Stimulated activated CD4-positive, alpha-beta T cell treated with anti-CD3 and anti-CD28 coated beads, Interleukin-15, amount 100 ng/mL, for 48 hours (primary cell): ENCODE measurements around the gene HMGCS2.

ENCODE experiments used
- DNase-seq, 2 donors: peaks; one replicate each; pipeline ENCODE4 v3.0.0-alpha.2; 2020; ENCODE audit warnings: low read depth in 2 of 2

The HMGCS2 gene

GRCh38 chr1:119768778-119769177 is at the start of gene HMGCS2:
TSS of gene HMGCS2 (minus strand) at chr1:119768905. CDS start at chr1:119768844, 61 bp downstream.
- no peak for DNase-seq

- DNase-seq: no peak
These were observed 49.5 kb upstream of the HMGCS2 start for GRCh38 chr1:119818181-119818580.

GRCh38 chr1:119816407-119816806 is 47.7 kb upstream of the HMGCS2 start:
- no peak for DNase-seq

- no peak for DNase-seq
These were observed 47.2 kb upstream of the HMGCS2 start for GRCh38 chr1:119815928-119816327.

GRCh38 chr1:119815361-119815760 is 46.7 kb upstream of the HMGCS2 start:
- DNase-seq: no peak

- DNase-seq: no peak
These were observed 45.6 kb upstream of the HMGCS2 start for GRCh38 chr1:119814288-119814687.

GRCh38 chr1:119811985-119812557 is 43.4 kb upstream of the HMGCS2 start:
- no peak for DNase-seq

- no peak for DNase-seq
These were observed 42.7 kb upstream of the HMGCS2 start, which contains the start of gene REG4 for GRCh38 chr1:119811387-119811786. TSS of gene REG4 (minus strand) at chr1:119811460. CDS start at chr1:119808769, 2,691 bp downstream.

- DNase-seq: peak; percentile 38 to 60
These were observed 40.4 kb upstream of the HMGCS2 start for GRCh38 chr1:119808972-119809550.

- DNase-seq: no peak
These were observed 39.8 kb upstream of the HMGCS2 start for GRCh38 chr1:119808491-119808890.

GRCh38 chr1:119806489-119806888 is 37.8 kb upstream of the HMGCS2 start:
- no peak for DNase-seq

- no peak for DNase-seq
These were observed 37.0 kb upstream of the HMGCS2 start for GRCh38 chr1:119805746-119806145.

GRCh38 chr1:119805247-119805646 is 36.5 kb upstream of the HMGCS2 start:
- DNase-seq: no peak

- DNase-seq: no peak
These were observed 31.0 kb upstream of the HMGCS2 start for GRCh38 chr1:119799599-119800177.

GRCh38 chr1:119799003-119799402 is 30.3 kb upstream of the HMGCS2 start:
- no peak for DNase-seq

GRCh38 chr1:119797606-119798005 is 28.9 kb upstream of the HMGCS2 start:
- no peak for DNase-seq

GRCh38 chr1:119797162-119797561 is 28.5 kb upstream of the HMGCS2 start:
- no peak for DNase-seq

- DNase-seq: no peak
These were observed 26.8 kb upstream of the HMGCS2 start for GRCh38 chr1:119795261-119796200.

- DNase-seq: no peak
These were observed 26.2 kb upstream of the HMGCS2 start for GRCh38 chr1:119794876-119795240.

- DNase-seq: no peak
These were observed 25.6 kb upstream of the HMGCS2 start for GRCh38 chr1:119794230-119794875.

- no peak for DNase-seq
These were observed 22.7 kb upstream of the HMGCS2 start for GRCh38 chr1:119791377-119791776.
